HUES6 (cell line): ENCODE results near the gene PLD3.
"Not testable (repeated sequence)": the region's sequence is repeated elsewhere in the genome, so short reads cannot be mapped to it uniquely, and the experiment has no call there.

Experiments used
- H3K27ac ChIP-seq: 2 replicates; pipeline ENCODE4 v1.7.0; 2013; ENCODE audit warnings: low read depth, mild to moderate bottlenecking, low read length, inconsistent platforms
- H3K27me3 ChIP-seq: 2 replicates; pipeline ENCODE4 v1.6.1; 2013; ENCODE audit warnings: low read length; ENCODE audit not compliant: control insufficient read depth, insufficient read depth
- H3K36me3 ChIP-seq: 2 replicates; pipeline ENCODE4 v1.6.1; 2013; ENCODE audit warnings: low read length; ENCODE audit not compliant: control insufficient read depth, insufficient read depth
- H3K4me1 ChIP-seq: 2 replicates; pipeline ENCODE4 v1.6.1; 2013; ENCODE audit warnings: low read length; ENCODE audit not compliant: control insufficient read depth, insufficient read depth
- H3K4me3 ChIP-seq: 2 replicates; pipeline ENCODE4 v1.5.1; 2013; ENCODE audit warnings: low read depth, low read length
- H3K9ac ChIP-seq: one replicate; pipeline ENCODE4 v1.6.1; 2013; ENCODE audit warnings: mild to moderate bottlenecking, low read length
- H3K9me3 ChIP-seq: 2 replicates; pipeline ENCODE4 v1.6.1; 2013; ENCODE audit warnings: low read depth, low read length; ENCODE audit not compliant: control insufficient read depth, insufficient read depth

Gene PLD3

GRCh38 chr19:40333083-40333482 is 15.4 kb upstream of the PLD3 start:
- H3K9ac ChIP-seq, H3K4me3 ChIP-seq, H3K27ac ChIP-seq, H3K4me1 ChIP-seq, H3K9me3 ChIP-seq, H3K27me3 ChIP-seq: not testable (repeated sequence)
- H3K36me3 ChIP-seq: peaks cover 60% of the 10 kb centered on the region

- Histone ChIP-seq H3K9me3 (no peaks in the 10 kb centered on the region), H3K4me1 (no peaks in the 10 kb centered on the region), H3K36me3 (peaks cover 56% of the 10 kb centered on the region), H3K27me3 (no peaks in the 10 kb centered on the region), H3K27ac (no peak overlapping the region), H3K9ac (no peak overlapping the region), H3K4me3 (no peak overlapping the region)
Measured at GRCh38 chr19:40335101-40335500, 13.4 kb upstream of the PLD3 start.

DNA sequence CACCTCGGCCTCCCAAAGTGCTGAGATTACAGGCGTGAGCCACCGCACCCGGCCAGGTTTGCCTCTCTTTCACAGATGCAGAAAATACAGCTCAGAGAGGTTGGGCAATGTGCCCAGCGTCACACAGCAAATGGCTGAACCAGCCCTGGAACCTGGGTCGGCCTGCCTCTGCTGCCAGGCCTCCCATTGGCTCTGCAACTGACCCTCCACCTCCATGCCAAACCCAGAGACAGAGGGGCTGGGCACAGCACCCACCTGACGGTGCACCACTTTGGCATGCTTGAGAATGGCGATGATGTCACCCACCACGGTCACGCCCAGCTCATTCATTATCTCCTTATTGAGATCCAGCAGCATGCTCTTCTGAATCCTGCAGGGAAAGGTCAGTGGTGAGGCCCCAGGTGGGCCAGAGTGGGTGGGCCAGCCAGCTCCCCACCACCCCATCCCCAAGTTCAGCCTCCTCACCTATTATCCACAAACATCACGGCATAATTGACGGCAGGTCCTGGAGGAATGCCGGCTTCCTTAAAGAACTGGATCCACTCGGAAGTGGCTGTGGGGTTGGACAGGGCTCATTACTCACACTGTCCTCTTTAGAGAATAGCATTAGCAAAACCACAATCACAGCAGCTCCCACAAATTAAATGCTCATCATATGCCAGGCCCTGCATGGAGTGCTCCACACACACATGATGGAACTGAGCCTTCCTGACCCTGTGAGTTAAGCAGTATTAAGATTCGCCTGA is 12.5 kb upstream of the PLD3 start:
- Histone ChIP-seq H3K27me3 (no peaks in the 10 kb centered on the region), H3K4me1 (no peaks in the 10 kb centered on the region), H3K4me3 (no peak overlapping the region), H3K36me3 (peaks cover 50% of the 10 kb centered on the region), H3K9me3 (no peaks in the 10 kb centered on the region), H3K9ac (no peak overlapping the region), H3K27ac (no peak overlapping the region)

DNA sequence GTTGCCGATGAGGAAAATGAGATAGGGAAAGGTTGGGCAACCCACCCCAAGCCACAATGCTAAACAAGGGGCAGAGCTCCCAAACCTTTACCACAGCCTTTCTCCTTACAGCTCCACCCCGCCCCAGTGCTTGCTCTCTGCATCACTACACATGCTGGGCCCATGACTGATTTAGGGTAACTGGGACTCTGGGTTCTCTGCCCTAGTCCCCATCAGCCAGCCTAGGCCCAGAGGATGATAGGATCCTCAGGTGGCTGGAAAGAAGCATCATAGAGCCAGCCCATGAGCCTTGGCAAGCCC is 11.9 kb upstream of the PLD3 start:
- Histone ChIP-seq H3K4me1 (no peaks in the 10 kb centered on the region), H3K36me3 (peaks cover 49% of the 10 kb centered on the region), H3K27me3 (no peaks in the 10 kb centered on the region), H3K4me3 (no peak overlapping the region), H3K27ac (no peak overlapping the region), H3K9me3 (no peaks in the 10 kb centered on the region), H3K9ac (no peak overlapping the region)

GRCh38 chr19:40337107-40337506 is 11.4 kb upstream of the PLD3 start:
- Histone ChIP-seq H3K4me3 (no peak overlapping the region), H3K36me3 (peaks cover 46% of the 10 kb centered on the region), H3K4me1 (no peaks in the 10 kb centered on the region), H3K27me3 (no peaks in the 10 kb centered on the region), H3K27ac (no peak overlapping the region), H3K9me3 (no peaks in the 10 kb centered on the region), H3K9ac (no peak overlapping the region)

- Histone ChIP-seq H3K4me3 (no peak overlapping the region), H3K27ac (no peak overlapping the region), H3K36me3 (peaks cover 42% of the 10 kb centered on the region), H3K27me3 (no peaks in the 10 kb centered on the region), H3K9me3 (no peaks in the 10 kb centered on the region), H3K4me1 (no peaks in the 10 kb centered on the region), H3K9ac (no peak overlapping the region)
Measured at GRCh38 chr19:40337594-40337993, 10.9 kb upstream of the PLD3 start.

DNA sequence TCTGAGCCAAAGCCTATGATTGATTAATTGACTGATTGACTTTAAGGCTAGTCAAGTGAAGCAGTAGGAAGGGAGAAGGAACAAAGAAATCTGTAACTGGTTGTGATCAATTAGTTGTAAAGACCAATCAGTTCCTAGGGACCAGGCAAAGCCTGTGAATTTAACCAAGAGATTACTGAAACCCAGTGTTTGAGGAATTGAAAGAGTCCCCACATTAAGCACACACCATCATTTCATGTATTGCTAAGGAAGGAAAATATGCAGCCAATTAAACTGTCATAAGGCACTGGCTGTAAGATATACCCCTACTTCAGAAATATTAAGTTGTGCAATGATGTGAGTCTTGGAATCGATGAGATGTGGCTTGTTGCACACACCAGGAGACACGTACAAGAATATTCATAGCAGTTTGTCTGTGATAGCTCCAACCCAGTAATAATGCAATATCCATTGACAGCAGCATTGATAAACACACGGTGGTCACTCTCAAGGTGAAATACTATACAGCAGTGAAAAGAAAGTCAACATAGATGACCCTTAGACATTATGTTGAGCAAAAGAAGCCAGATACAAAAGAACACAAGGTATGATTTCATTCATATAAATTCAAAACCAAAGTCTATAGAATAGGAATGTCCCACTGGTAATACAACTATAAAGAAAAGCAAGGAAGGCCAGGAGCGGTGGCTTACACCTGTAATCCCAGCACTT is 9.3 kb upstream of the PLD3 start:
- Histone ChIP-seq H3K36me3 (peaks cover 30% of the 10 kb centered on the region), H3K4me3 (no peak overlapping the region), H3K9ac (no peak overlapping the region), H3K27ac (no peak overlapping the region), H3K27me3 (no peaks in the 10 kb centered on the region), H3K9me3 (no peaks in the 10 kb centered on the region), H3K4me1 (no peaks in the 10 kb centered on the region)

DNA sequence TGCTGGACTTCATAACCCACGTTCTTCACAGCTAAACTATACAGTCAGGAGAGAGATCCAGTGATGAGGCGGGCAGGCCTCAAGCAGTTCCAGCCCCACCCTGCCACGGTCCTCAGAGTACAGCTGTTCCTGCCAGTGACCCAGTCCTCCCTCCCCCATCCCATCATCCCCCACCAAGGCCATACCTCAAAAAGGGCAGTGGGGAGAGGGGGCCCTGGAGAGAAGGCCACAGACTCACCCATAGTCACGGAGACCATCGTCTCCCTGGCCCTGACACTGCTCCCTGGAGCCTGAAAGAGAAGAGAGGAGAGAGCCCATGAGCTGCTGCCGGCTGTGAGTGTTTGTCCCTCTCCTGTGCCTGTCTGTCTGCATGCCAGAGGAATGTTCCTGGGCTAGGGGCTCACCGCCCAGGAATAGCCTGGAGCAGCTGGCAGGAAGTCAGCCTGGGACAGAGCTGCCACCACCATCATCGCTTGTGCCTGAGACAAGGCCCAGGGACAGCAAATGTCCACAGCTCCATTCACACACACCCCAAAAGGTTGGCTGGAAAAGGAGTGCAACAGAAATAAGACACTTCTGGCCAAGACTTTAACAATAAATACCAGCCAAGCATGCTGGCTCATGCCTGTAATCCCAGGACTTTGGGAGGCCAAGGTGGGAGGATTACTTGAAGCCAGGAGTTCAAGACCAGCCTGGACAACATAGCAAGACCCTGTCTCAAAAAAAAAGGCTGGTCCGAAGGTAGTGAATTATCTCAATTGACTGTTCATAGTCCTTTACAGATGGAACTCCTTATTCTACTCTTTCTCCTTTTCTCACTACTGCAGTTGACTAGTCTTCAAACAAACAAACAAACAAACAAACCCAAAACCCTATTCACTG is 6.7 kb upstream of the PLD3 start:
- Histone ChIP-seq H3K4me1 (no peaks in the 10 kb centered on the region), H3K36me3 (peaks cover 12% of the 10 kb centered on the region), H3K27me3 (no peaks in the 10 kb centered on the region), H3K4me3 (no peak overlapping the region), H3K9ac (no peak overlapping the region), H3K9me3 (no peaks in the 10 kb centered on the region), H3K27ac (no peak overlapping the region)

- Histone ChIP-seq H3K9ac (no peak overlapping the region), H3K36me3 (peaks cover 12% of the 10 kb centered on the region), H3K27me3 (no peaks in the 10 kb centered on the region), H3K4me3 (no peak overlapping the region), H3K9me3 (no peaks in the 10 kb centered on the region), H3K4me1 (no peaks in the 10 kb centered on the region), H3K27ac (no peak overlapping the region)
Measured at GRCh38 chr19:40342644-40343311, 5.7 kb upstream of the PLD3 start.

DNA sequence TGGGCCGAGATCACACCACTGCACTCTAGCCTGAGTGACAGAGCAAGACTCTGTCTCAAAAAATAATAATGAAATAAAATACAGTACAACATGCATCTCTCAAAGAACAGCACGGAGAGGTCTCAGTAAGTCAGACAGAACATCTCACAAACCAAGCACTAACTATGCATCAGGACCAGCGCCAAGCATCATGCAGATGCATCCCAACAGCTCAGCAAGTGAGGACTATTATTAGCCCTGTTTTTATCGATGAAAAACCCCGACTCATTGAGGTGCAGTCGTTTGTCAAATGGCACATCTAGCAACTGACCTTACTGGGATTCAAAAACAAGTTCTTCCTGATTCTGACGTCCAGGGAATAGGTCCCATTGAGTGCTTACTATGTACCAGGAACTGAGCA is 4.1 kb upstream of the PLD3 start:
- no peaks in the 10 kb centered on the region for H3K9me3 ChIP-seq
- no peak overlapping the region for H3K27ac ChIP-seq
- peaks cover 3% of the 10 kb centered on the region; the same call in 1 of the 2 replicates for H3K4me1 ChIP-seq
- H3K27me3 ChIP-seq: no peaks in the 10 kb centered on the region
- peaks cover 6% of the 10 kb centered on the region for H3K36me3 ChIP-seq
- no peak overlapping the region for H3K4me3 ChIP-seq
- H3K9ac ChIP-seq: no peak overlapping the region
